ENCODE results near the gene C6orf132. TPM values are rescaled to one million over a fixed set of nuclear protein-coding genes. Genes with fewer than 3 reads are reported as not detected.

Gene C6orf132
- total and polyA plus RNA-seq, 2 experiments from 2014 or later = 22.2 to 40.9 TPM

- TF ChIP-seq CREB1 (CRISPR knock-in tag; IDR thresholded peaks at IDR 0.05; ENCODE audit: low read depth) (no peak), STAT1 (IDR thresholded peaks at IDR 0.05; ENCODE audit: unreplicated experiment) (no peak), POLR2AphosphoS5 (IDR thresholded peaks at IDR 0.05; ENCODE audit: low read depth) (no peak), EZH2phosphoT487 (IDR thresholded peaks at IDR 0.05; ENCODE audit: unreplicated experiment) (no peak), JUNB (IDR thresholded peaks at IDR 0.05; ENCODE audit: unreplicated experiment) (no peak), NANOG (IDR thresholded peaks at IDR 0.05; ENCODE audit: borderline replicate concordance) (no peak), ZNF462 (CRISPR knock-in tag; IDR thresholded peaks at IDR 0.05) (no peak), ETS1 (IDR thresholded peaks at IDR 0.05) (no peak)
- Histone ChIP-seq H2AFZ (no peak overlapping the region), H3K27ac (ENCODE audit: low read depth) (no peak overlapping the region), H3K4me1 (ENCODE audit: insufficient read depth) (peaks cover 6% of the 10 kb centered on the region; the same call in 1 of the 2 replicates), H3K36me3 (ENCODE audit: insufficient read depth) (no peaks in the 10 kb centered on the region), H3K4me3 (no peak overlapping the region), H3K79me2 (replicated peaks; ENCODE audit: insufficient read depth) (no peaks in the 10 kb centered on the region), H3K4me2 (no peak overlapping the region), H3K9me2 (ENCODE audit: insufficient read depth) (no peaks in the 10 kb centered on the region), H3K27me3 (ENCODE audit: insufficient read depth) (no peaks in the 10 kb centered on the region), H3F3A (replicated peaks; ENCODE audit: low read depth) (no peaks in the 10 kb centered on the region; the same call in 1 of the 2 replicates), H4K20me1 (replicated peaks; ENCODE audit: insufficient read depth) (no peaks in the 10 kb centered on the region)
- no peak overlapping the region for H3K27ac Mint-ChIP-seq
- DNase-seq (ENCODE audit: low spot score) (no peak), ATAC-seq (no peak)
- H3K9me3 Mint-ChIP-seq = no peaks in the 10 kb centered on the region
- H3K4me1 Mint-ChIP-seq = peaks cover 55% of the 10 kb centered on the region
- H3K36me3 Mint-ChIP-seq (ENCODE audit: low read depth) = no peaks in the 10 kb centered on the region; the same call in 2 of the 3 replicates
- H3K27me3 Mint-ChIP-seq (ENCODE audit: insufficient read depth, low read depth, poor library complexity) = peaks cover 19% of the 10 kb centered on the region
- no peak overlapping the region for H3K4me3 Mint-ChIP-seq
Measured at GRCh38 chr6:42165016-42165415, 22.6 kb upstream of the C6orf132 start.
